HG02678 (cell line): ENCODE measurements around the gene ELAC1.
"Not testable (repeated sequence)": the region's sequence is repeated elsewhere in the genome, so short reads cannot be mapped to it uniquely, and the experiment has no call there.

Experiments
- ATAC-seq: cut with Tn5 transposase; IDR thresholded peaks from one replicate; pipeline ENCODE4 v1.9.1; 2021; ENCODE audit warnings: mild to moderate bottlenecking, moderate library complexity; ENCODE audit not compliant: unreplicated experiment

Gene ELAC1

DNA sequence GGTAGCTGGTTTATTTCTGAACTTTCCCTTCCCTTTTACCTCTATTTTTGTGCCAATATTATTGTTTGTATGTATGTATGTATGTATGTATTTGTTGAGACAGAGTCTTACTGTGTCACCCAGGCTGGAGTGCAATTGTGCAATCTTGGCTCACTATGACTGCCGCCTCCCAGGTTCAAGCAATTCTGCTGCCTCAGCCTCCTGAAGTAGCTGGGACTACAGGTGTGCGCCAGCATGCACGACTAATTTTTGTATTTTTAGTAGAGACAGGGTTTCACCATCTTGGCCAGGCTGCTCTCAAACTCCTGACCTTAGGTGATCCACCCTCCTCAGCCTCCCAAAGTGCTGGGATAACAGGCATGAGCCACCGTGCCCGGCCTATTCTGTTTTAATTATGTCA lies 4.6 kb downstream of the ELAC1 start:
- ATAC-seq, result not testable (repeated sequence)

DNA sequence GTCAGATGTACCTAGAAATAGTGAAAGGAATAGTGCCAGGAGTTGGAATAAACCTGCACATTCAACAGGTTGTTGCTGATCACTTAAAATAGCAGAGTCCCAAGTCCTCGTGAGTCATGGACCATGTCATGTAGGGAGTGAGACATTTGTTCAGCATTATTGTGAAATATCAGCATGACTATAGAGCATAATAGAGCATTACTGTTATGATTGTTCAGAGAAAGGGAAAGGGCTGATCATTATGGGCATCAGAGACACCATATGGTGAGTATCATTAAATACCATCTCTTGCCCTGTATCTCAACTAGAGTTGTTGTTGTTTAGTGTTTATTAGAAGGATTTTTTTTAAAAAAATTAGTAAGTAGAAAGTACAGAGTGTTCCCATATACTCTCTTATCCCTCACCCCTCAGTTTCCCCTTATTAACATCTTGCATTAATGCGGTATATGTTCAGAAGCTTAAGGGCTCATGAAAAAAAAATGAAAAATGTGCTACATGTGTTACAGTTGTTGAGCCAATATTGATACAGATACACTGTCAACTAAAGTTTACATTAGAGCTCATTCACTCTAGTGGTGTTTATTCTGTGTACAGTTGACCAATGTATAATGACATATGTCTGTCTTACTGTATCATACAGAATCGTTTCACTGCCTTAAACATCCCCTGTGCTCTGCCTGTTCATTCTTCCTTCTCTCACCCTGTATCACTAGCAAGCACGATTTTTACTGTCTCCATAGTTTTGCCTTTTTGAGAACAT lies 5.7 kb downstream of the ELAC1 start:
- no peak for ATAC-seq

DNA sequence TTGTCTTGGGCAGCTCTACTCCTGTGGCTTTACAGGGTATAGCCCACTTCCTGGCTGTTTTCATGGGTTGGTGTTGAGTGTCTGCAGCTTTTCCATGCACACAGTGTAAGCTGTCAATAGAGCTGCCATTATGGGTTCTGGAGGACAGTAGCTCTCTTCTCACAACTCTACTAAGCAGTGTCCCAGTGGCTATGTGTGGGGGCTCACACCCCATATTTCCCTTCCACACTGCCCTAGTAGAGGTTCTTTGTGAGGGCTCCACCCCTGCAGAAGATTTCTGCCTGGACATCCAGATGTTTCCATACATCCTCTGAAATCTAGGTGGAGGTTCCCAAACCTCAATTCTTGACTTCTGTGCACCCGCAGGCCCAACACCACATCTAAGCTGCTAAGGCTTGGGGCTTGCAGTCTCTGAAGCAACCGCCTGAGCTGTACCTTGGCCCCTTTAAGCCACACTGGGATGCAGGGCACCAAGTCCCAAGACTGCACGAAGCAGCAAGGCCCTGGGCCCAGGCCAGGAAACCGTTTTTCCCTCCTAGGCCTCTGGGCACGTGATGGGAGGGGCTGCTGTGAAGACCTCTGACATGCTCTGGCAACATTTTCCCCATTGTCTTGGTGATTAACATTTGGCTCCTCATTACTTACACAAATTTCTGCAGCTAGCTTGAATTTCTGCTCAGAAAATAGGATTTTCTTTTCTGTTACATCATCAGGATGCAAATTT lies 9.4 kb downstream of the ELAC1 start:
- no peak for ATAC-seq

DNA sequence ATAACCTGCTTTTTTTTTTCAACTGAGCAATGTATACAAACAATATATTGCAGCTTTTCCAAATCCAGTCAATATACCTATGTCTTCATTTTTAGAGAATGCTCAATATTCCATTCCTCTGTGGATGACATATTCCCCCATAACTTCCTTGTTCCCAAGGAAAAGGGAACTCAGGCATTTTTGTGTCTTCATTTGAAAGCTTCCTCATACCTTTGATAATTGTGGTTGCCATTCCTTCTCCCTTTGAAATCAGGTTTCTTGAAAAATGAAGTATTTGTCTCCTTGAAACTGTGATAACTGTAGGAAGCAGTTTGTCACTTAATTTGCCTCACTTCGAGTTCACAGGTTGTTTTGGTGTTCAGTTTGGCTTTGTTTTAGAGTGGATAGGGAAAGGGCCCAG lies 13.5 kb downstream of the ELAC1 start:
- no peak for ATAC-seq

DNA sequence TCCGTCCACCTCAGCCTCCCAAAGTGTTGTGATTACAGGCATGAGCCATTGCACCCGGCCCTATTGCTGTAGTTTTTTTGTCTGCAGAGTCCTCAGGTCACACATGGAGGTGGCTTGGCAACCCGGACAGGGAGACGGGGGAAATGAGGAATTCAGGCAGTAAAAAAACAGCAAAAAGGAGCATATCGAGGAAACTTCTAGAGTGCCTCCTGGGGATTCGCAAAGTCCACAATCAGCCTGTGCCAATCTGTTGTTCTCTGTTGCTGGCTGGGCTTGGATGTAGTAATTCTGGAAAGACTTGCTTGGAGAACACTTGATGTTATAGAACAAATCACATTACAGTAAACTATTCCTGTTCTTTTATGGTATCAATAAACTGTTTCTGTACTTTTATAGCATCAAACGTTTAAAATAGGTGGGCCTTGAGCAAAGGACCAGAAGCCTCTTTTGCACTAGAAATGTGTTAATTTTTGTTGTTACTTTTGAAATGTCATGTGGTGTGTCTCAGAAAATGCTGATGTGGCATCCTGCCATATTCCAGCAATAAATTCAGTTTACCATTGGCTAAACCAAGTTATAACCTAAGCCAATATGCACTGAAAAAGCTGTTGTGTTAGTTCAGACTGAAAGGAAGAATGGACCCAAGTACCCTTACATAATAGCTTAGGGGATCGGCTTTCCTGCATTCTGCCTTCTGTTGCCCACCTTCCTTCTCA lies 14.4 kb downstream of the ELAC1 start:
- no peak for ATAC-seq

DNA sequence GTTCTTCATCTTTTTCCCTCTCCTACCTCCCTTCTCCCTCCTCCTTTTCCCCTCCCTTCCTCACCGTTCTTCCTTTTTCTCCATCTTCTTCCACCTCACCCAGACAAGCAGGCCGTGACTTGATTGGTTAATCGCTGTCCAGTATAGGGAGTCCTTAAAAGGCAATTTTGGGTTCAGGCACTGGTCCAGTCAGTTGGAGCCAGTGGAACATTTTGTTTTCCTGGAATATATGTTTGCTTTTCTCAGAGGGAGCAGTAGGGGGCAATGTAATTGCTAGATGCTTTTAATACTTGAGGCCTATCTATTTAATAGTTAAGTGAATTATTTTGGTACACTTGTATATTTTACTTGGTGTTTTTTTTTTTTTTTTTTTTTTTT lies 15.0 kb downstream of the ELAC1 start:
- ATAC-seq, result no peak

DNA sequence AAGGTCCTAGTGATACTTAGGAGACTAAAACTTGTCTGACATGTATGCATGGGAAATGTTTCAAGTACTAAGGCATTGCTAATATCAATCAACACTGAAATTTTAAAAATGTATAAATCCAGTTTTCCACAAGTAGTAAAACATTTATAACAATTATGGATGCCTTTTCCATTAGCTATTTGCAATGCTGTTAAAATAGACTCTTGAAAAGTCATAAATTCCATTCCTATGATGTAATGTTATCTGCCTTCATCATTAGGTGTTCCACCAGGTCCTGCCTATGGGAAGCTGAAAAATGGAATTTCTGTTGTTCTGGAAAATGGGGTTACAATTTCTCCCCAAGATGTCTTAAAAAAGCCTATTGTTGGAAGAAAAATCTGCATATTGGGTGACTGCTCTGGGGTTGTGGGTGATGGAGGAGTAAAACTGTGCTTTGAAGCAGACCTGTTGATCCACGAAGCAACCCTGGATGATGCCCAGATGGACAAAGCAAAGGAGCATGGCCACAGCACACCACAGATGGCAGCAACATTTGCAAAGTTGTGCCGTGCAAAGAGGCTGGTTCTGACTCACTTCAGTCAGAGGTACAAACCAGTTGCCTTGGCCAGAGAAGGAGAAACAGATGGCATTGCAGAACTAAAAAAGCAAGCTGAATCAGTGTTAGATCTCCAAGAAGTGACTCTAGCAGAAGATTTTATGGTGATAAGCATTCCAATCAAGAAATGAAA lies 18.7 kb downstream of the ELAC1 start:
- no peak for ATAC-seq

DNA sequence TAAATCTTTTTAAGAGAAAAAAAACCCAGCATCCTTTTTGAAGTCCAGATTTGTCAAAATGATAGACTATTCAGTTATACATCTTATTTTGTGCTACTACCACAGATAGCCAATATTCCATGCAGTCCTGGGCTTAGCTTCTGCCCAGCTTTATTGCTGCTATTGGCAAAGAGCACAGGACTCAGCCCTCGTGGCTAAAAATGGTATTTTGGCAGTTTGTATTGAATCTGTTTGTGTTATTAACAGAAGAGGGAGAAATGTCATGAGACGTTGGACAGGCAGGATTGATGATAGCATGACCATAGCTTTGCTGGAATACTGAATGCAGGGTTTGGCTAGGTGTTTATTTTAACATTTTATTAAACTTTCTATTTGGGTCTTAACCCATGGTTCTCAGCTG lies 19.4 kb downstream of the ELAC1 start:
- ATAC-seq, result no peak

DNA sequence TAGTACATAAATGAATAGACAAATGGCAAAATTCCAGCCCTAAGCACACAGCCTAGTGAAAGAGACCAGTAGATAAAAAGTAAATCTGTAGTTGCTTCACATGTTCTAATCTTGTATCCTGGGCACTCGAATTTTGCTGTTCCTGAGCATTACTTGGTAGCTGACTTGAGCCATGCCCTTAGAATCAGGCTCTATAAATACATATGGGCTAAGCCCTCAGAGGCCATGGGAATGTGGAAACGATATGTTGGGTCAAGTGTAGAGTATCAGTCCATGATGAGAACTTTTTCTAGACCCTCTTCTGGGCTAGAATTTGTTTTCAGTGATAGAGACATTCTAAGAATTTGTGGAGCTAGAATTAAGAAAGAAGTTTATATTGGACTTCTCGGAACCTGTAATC lies 21.9 kb downstream of the ELAC1 start:
- no peak for ATAC-seq

DNA sequence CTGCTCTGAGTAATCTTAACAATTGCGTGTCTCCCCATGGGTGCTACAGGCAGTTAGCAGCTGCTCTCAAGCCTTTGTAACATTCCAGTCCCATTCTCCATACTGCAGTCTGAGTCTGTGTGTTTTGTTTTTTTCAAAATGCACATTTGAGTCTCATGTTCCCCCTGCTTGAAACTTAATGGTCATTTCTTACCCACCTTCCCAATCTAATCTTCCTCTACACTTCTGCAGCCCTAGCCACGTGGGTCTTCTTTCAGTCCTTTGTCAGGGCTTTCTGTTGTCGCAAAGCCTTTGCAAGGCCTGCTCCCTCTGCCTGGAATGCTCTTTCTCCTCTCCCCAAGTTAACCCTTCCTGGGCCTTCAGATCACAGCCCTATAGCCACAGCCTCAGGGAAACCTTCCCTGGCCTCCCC lies 24.5 kb downstream of the ELAC1 start:
- ATAC-seq, result no peak

DNA sequence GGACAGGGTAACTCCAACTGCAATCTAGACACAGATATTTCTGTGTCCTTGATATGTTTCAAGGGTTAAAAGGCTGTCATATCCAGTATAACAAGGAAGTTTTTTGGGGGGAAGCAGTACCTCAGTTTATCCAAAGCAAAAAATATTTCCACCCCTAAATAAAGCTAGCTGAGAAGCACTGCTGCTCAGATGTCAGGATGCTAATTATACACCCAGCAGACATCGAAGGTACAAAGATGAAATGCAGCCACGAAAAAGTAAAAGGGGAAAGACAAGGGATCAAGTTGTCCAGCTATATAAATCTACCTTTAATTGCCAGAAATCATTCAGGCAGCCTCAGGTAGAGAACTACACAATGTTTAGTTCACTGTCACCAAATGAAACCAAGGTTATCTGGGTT lies 26.2 kb downstream of the ELAC1 start:
- ATAC-seq, result no peak

DNA sequence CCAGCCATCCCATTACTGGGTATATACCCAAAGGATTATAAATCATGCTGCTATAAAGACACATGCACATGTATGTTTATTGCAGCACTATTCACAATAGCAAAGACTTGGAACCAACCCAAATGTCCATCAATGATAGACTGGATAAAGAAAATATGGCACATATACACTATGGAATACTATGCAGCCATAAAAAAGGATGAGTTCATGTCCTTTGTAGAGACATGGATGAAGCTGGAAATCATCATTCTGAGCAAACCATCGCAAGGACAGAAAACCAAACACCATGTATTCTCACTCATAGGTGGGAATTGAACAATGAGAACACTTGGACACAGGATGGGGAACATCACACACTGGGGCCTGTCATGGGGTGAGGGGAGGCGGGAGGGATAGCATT lies 35.3 kb downstream of the ELAC1 start:
- not testable (repeated sequence) for ATAC-seq

DNA sequence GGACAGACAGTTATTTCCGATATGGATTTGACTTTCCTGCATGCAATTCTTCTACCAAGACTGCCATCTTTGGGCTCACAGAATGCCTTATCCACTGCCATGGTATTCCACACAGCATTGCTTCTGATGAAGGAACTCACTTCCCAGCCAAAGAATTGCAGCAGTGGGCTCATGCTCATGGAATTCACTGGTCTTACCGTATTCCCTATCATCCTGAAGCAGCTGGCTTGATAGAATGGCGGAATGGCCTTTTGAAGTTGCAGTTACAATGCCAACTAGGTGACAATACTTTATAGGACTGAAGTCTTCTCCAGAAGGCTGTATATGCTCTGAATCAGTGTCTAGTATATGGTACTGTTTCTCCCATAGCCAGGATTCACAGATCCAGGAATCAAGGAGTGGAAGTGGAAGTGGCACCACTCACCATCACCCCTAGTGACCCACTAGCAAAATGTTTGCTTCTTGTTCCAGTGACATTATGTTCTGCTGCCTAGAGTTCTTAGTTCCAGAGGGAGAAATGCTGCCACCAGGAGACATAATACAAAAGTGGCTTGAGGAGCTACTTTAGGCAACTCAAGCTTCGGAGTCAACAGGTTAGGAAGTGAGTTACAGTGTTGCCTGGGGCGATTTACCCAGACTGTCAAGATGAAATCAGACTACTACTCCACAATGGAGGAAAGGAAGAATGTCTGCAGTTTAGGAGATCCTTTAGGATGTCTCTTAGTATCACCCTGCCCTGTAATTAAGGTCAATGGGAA lies 38.4 kb downstream of the ELAC1 start:
- ATAC-seq, result no peak

DNA sequence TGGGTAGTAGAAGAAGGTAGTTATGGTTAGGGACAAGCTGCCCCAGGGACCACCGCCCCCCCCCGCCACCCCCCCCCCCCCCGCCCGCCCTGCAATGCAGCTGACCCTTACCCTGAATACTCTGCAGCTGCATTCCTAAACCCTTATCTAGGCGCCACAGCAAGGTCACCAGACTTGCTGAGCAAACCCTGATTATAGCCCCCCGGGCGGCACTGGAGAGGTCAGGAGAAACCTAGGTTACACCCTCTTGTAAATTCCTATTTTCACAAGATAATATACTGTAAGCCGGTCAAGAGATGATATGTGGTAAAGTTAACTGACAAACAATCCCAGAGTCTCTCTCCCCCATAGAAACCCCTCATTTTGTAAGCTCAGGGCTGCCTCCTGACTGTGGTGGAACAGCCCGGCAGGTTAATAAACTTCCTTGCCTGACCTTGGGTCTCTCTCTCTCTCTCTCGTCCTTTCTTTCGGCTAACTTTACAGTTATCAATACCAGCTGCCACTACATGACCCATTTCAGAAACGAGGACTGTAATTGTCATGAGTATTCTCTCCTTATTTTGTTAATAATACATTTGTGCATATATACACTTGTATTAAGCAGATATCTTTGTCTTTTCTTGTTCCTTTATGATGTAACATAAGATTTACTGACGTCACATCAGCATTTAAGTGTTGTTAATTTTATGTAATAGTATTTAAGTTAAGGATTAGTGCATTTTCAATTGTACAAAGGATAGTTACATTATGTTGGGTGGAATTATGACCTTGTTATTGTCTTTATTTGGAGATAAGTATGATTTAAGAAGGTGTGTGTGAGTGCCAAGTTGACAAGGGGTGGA lies 39.3 kb downstream of the ELAC1 start:
- no peak for ATAC-seq

DNA sequence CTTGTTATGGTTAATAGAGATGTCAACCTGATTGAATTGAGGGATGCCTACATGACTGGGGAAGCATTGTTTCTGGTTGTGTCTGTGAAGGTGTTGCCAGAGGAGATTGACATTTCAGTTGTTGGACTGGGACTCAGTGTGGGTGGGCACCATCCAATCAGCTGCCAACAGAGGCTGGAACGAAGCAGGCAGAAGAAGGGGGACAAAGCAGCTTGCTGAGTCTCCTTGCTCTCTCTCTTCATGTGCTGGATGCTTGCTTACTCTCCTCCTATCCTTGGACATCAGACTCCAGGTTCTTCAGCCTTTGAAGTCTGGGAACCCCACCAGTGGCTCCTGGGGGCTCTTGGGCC lies 39.9 kb downstream of the ELAC1 start:
- no peak for ATAC-seq

DNA sequence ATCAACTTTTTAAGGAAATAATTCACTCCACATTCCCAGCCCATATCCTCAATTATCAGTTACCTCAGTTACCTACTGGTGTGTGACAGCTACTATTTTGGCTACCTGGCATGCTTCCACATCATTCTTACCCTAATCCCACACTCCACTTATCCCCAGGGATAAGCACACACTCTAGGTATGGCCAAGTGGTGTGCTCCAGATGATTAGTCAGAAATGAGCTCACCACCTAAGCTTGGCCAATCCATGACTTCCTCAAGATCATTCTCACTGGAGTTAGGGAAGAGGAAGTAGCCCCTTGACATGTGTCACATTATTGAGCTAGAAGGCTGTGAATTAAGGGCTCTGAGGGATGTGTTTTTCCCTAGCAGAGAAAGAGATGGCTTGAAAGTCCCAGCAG lies 41.2 kb downstream of the ELAC1 start:
- ATAC-seq, result no peak

DNA sequence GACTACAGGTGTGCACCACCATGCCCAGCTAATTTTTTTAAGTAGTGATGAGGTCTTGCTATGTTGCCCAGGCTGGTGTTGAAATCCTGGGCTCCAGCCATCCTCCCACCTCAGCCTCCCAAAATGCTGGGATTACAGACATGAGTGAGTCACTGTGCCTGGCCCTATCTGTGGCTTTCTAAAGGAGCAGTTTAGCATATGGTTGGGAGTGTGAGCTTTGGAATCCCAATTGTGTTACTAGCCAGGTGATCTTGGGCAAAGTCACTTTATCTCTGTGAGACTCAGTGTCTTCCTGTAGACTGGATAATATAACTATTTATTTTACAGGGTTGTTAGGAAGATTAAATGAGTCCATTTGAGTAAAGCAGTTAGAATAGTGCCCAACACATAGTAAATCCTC lies 42.4 kb downstream of the ELAC1 start:
- ATAC-seq, result no peak

DNA sequence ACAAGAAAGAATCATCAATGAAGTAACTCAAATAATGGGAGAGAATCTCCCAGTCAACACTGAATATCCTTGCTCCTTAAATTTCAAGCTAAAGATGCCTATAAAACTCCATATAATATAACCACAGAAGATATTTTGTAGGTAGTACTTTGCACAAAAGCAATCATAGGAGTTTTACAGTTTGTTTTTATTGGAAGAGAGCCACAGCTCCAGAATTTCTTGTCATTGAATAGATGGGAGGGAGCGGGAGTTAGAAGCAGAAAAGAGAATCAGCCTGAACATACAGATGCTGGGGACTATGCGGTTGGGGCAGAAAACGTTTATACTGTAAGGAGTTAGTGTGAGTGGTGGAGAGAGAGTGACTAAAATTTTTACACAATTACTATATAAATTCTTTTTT lies 43.9 kb downstream of the ELAC1 start:
- no peak for ATAC-seq

DNA sequence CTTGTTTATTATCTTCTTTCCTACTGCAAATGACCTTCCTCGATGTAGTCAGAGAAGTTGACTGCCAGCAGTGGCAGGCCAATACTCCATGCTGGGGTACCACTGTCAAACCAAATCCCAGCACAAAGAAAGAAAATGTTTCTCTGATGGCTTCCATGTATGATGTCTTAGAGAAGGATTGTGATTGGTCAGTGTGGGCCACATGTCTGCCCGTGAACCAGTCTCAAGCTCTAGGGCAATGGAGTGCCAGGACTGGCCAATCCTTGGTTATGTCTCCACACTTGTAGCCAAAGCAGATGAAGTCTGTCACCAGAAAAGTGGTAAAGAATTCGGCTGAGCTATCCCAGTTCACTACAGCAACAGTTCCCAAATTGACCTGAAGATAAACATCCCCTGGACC lies 44.6 kb downstream of the ELAC1 start:
- no peak for ATAC-seq

DNA sequence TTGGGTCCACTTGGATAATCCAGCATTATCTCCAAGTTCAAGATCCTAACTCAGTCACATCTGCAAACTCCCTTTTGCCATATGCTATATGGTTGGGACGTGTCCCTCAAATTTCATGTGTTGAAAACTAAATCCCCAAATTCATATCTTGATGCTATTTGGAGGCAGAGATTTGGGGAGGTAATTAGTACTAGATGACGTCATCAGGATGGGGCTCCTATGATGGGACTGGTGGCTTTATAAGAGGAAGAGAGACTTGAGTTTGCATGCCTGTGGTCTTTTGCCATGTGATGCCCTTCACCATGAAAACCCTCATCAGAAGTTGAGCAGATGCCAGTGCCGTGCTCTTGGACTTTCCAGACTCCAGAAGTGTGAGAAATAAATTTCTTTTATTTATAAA lies 45.4 kb downstream of the ELAC1 start:
- no peak for ATAC-seq
